NCI-H524 (cell line): ENCODE measurements around the gene WDFY4.

Source experiments
- DNase-seq, 2 experiments: peaks; one replicate each; lab custom pipeline; 2025; lab: John Stamatoyannopoulos, UW

WDFY4 gene

GRCh38 chr10:48656241-48656913 lies 28.3 kb upstream of the WDFY4 start:
- DNase-seq: peak; percentile 45 to 66

- DNase-seq: no peak
Measured at GRCh38 chr10:48656914-48657305, 27.8 kb upstream of the WDFY4 start.

- DNase-seq: no peak
Measured at GRCh38 chr10:48657416-48657815, 27.3 kb upstream of the WDFY4 start.

GRCh38 chr10:48658243-48658974 lies 26.3 kb upstream of the WDFY4 start:
- peak; percentile 15 to 54 for DNase-seq

GRCh38 chr10:48658975-48659269 lies 25.8 kb upstream of the WDFY4 start:
- DNase-seq: no peak

- no peak for DNase-seq
Measured at GRCh38 chr10:48659790-48660189, 24.9 kb upstream of the WDFY4 start.

GRCh38 chr10:48661441-48661840 lies 23.2 kb upstream of the WDFY4 start:
- DNase-seq: no peak

GRCh38 chr10:48667960-48668590 lies 16.6 kb upstream of the WDFY4 start:
- no peak for DNase-seq

GRCh38 chr10:48670978-48671913 lies 13.4 kb upstream of the WDFY4 start:
- DNase-seq: no peak

GRCh38 chr10:48671914-48672595 lies 12.6 kb upstream of the WDFY4 start:
- DNase-seq: no peak

- no peak for DNase-seq
Measured at GRCh38 chr10:48672596-48673265, 11.9 kb upstream of the WDFY4 start.

GRCh38 chr10:48677625-48678024 lies 7.0 kb upstream of the WDFY4 start:
- no peak for DNase-seq

GRCh38 chr10:48678041-48678440 lies 6.6 kb upstream of the WDFY4 start:
- no peak for DNase-seq

- DNase-seq: no peak
Measured at GRCh38 chr10:48681740-48682139, 2.9 kb upstream of the WDFY4 start.

GRCh38 chr10:48682265-48682664 lies 2.4 kb upstream of the WDFY4 start:
- no peak for DNase-seq

- no peak for DNase-seq
Measured at GRCh38 chr10:48683424-48683823, 1.2 kb upstream of the WDFY4 start.

GRCh38 chr10:48683868-48684267 lies 805 bp upstream of the WDFY4 start:
- DNase-seq: no peak

GRCh38 chr10:48684463-48684791 lies 246 bp upstream of the WDFY4 start:
- DNase-seq: no peak

- no peak for DNase-seq
Measured at GRCh38 chr10:48685731-48686130, 1.1 kb downstream of the WDFY4 start.

- DNase-seq: no peak
Measured at GRCh38 chr10:48690791-48691660, 6.4 kb downstream of the WDFY4 start.
